Activated gamma-delta T cell (primary cell): Measurements from ENCODE around the gene SMIM24.
"Not testable (repeated sequence)": the region's sequence is repeated elsewhere in the genome, so short reads cannot be mapped to it uniquely, and the experiment has no call there.

Experiments
- DNase-seq: peaks from one replicate; lab custom pipeline; 2025; lab: John Stamatoyannopoulos, UW

The SMIM24 gene

DNA sequence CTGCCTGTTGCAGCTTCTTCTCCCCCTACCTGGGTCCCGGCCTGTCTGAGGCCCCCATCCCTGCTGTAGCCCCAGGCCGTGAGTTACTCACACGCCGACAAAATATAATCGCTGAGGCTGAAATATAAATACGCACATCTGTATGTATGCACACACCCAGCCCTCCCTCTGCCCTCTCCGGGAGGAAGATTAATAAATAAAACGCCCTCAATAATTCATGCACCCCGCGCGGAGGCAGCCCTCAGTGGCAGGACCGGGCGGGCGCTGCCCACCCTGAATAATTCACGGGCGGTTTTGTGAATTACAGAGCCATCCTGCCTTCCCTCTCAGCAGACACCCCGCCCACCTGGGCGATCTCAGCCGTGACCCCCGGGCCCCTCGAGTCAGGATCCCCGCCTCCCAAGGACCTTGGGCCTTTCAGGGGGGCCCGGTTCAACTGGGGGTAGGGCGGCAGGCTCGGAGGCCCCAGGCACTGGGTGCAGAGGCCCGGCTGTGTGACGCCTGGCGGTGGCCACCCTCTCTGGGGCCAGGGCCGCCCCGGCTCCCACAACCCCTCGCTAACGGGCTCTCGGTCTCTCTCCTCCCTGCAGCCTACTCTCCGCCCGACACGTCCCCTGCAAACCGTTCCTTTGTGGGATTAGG lies 24.2 kb downstream of the SMIM24 start:
- no peak for DNase-seq

DNA sequence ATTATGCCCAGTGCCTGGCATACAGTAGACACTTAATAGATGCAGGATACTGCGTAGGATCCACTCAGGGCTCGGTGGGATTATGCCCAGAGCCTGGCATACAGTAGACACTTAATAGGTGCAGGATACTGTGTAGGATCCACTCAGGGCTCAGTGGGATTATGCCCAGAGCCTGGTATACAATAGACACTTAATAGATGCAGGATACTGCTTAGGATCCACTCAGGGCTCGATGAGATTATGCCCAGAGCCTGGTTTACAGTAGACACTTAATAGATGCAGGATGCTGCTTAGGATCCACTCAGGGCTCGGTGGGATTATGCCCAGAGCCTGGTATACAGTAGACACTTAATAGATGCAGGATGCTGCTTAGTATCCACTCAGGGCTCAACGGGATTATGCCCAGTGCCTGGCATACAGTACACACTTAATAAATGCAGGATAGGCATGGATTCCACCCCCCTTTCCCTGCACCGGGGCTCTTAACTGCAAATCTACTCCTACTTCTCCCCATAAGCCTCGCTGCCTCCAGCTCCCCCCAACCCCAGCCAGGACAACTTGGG lies 24.9 kb downstream of the SMIM24 start:
- no peak for DNase-seq

DNA sequence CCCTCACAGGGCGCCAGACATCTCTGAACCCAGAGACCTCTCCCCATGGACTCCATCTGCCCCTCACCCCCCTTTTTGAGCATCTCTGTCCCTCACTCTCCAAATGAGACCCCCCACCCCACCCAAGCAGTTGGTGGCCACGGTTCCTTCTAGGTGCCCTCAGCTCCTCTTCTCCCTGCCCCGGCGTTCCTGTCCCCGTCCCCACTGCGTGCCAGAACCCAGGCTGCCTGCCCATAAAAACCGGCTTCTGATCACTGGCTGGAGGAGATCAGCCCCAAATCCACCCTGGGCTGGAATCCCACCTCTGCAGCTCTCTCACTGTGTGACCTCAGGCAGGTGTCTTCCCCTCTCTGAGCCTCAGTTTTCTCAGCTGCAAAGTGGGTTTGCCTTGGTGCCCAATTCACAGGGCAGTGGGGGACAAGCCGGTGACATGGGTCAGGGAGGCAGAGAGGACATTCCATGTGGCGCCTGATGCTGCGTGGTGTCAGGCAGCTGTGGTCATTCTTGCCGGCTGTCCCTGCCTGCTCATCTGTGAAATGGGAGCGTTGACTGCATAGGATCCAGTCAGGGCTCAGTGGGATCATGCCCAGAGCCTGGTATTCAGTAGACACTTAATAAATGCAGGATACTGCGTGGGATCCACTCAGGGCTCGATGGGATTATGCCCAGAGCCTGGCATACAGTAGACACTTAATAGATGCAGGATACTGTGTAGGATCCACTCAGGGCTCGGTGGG lies 25.5 kb downstream of the SMIM24 start:
- DNase-seq: no peak

DNA sequence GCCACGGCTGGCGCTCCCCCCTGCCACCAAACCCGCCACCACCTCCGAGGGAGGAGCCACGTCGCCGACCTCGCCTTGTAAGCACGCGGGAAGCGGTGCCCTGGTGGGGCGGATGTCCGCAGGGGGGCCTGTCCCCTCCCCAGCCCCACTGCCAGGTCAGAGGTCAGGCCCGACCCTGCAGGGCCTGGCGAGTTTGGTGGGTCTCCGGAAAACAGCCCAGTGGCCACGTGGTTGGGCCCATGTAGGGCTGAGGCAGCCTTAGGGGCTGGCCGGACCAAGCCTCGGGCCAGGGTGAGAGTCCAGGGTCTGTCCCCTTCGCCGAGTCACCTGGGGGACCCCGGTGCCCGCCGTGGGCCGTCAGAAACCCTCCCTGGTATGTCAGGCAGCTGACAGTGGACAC lies 26.5 kb downstream of the SMIM24 start:
- DNase-seq: no peak

DNA sequence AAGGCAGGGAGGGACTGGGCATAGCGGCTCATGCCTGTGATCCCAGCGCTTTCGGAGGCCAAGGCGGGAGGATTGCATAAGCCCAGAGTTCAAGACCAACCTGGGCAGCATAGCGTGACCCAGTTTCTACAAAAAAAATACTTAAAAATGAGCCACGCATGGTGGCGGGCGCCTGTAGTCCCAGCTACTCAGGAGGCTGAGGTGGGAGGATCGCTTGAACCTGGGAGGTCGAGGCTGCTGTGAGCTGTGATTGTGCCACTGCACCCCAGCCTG lies 27.4 kb downstream of the SMIM24 start:
- not testable (repeated sequence) for DNase-seq

DNA sequence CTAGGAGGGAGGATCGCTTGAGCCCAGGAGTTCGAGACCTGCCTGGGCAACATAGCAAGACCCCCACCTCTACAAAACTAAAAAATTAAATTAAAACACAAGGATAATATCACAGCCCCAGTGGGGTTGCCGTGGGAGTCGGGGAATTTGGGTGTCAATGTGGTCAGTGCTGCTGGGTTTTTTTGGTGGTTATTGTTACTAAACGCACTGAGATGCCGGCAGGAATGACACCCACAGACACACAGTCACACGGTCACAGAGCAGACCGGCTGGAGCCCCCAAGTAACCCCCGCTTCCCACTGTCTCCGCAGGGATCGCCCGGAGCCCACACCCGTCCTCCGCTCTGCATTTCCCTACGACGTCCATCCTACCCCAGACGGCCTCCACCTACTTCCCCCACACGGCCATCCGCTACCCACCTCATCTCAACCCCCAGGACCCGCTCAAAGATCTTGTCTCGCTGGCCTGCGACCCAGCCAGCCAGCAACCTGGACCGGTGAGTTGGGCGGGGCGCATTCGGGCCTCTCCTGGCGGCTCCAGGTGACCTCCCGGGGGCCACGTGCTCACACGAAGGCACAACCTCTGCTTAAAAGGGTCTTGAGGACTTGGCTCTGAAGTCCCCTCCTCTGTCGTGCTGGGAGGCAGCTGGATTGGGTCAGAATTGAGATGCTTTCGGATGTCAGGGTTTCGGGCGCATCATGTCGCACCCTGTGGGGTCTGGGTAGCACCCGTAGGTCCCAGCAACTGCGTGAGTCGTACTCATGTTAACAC lies 28.0 kb downstream of the SMIM24 start:
- DNase-seq: no peak

DNA sequence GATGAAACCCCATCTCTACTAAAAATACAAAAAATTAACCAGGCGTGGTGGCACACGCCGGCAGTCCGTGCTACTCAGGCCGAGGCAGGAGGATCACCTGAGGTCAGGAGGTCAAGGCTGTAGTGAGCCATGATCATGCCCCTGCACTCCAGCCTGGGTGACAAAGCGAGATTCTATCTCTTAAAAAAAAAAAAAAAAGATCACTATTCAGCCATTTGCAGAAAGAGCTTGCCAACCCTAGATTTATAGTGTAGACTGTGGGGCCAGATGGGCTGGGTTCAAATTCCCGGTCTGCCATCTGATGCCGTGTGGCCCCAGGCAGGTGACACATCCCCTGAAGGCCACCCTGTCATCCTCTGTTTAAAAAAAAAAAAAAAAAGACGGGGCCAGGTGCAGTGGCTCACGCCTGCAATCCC lies 28.9 kb downstream of the SMIM24 start:
- DNase-seq: no peak

DNA sequence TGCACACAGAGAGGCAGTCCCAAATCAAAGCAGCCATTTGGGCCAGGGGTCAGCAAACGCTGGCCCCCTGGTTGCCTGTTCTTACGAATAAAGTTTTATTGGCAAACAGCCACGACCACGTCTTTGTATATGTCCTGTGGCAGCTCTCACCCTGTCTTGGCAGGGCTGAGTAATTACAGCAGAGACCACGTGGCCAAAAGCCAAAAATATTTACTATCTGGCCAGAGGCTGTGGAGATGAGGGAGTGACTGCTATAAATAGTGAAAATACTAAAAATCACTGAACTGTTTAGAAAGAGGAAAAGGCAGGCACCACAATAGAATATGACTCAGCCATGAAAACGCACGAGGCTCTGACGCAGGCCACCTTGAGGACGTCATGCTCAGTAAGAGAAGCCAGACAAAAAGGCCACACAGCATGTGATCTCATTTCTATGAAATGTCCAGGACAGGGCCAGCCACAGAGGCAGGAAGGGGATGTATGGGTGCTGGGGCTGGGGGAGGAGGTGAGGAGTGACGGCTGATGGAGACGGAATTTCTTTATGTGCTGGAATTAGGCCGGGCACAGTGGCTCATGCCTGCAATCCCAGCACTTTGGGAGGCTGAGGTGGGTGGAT lies 29.4 kb downstream of the SMIM24 start:
- DNase-seq: no peak

DNA sequence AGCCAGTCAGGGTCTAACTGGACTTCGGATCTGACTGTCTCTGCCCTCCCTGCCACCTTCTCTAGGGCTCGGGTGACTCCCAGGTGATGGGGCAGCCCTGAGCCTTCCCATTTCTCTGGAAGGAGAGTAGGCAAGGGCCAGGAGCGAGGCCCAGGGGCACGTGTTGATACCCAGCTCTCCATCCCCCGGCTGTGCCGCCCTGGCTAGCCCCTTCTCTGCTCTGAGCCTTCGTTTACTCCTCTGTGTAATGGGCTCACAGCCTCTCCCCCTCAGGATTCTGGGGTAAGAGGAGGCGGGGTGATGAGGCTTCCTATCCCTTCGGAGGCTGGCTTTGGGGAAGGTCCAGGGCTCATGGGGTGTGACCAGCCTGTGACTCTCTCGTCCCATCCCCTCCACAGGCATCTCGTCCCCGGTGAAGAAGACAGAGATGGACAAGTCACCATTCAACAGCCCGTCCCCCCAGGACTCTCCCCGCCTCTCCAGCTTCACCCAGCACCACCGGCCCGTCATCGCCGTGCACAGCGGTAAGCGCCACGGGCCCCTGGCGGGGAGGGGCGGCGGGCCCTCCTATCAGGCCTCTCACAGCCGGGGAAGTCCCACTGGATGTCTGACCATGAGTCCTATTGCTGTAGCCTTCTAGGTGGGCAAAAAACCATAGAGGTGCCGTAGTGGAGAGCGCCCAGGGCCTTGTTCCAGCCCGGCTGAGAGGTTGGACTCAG lies 31.6 kb downstream of the SMIM24 start:
- no peak for DNase-seq

DNA sequence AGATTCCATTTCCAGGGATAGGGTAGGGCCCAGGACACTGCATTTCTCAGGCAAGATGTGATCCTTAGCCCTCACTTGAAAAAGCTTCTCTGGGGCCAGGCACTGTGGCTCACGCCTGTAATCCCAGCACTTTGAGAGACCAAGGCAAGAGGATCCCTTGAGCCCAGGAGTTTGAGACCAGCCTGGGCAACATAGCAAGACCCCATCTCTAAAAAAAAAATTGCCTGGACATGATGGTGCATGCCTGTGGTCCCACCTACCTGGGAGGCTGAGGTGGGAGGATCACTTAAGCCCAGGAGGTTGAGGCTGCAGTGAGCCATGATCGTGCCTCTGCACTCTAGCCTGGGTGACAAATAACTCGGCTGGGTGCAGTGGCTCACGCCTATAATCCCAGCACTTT lies 33.7 kb downstream of the SMIM24 start:
- DNase-seq: not testable (repeated sequence)

DNA sequence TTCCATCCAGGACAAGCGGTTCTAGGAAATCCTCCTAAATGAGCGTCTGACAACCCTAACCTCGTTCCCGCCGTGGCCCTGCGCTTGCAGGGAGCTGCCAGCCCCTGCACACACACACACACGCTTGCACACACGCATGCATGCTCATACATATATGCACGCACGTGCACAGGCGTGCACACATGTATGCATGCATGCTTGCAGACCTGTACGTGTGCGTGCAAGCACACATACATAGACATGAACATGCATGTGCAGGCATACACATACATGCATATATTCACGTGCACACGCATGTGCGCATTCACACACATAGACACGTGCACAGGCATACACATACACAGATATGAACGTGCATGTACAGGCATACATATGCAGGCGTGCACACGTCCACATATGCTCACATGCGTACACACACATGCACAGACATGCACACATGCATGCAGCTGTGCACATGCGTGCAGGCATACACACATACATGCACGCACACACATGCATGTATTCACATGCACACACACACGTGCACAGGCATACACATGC lies 35.6 kb downstream of the SMIM24 start:
- DNase-seq: no peak

DNA sequence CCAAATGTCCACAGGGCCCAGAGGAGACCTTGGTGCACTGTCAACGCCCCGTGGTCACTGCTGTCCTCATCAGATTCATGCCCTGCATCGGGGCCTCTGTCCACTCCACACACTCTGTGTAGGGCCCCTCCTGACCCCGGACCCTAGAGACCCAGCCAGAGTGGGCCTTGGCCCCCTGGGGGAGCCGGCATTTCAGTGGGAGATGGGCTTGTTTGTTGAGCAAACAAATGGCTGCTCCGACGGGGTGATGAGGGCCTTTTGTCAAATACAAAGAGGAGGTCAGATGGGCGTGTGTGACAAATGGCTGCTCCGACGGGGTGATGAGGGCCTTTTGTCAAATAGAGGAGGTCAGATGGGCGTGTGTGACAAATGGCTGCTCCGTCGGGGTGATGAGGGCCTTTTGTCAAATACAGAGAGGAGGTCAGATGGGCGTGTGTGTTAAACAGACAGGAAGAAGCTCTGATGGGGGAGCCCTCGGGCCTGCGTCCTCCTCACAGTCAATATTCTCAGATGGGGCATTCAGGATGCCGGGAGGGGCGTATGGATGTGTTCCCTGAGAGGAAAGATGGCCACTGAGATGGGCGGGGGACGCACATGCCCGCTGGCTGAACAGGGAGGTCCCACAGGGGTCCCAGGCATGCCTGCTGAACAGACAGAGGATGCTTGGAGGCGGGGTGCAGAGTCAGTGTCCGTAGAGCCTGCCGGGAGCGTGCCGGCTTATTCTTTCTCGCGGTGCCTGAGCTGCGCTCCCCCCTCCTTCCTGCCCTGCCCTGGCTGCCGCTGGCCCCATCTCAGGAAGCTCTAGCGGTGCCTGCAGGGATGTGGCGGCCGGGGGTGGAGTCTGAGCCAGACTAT lies 36.3 kb downstream of the SMIM24 start:
- no peak for DNase-seq

DNA sequence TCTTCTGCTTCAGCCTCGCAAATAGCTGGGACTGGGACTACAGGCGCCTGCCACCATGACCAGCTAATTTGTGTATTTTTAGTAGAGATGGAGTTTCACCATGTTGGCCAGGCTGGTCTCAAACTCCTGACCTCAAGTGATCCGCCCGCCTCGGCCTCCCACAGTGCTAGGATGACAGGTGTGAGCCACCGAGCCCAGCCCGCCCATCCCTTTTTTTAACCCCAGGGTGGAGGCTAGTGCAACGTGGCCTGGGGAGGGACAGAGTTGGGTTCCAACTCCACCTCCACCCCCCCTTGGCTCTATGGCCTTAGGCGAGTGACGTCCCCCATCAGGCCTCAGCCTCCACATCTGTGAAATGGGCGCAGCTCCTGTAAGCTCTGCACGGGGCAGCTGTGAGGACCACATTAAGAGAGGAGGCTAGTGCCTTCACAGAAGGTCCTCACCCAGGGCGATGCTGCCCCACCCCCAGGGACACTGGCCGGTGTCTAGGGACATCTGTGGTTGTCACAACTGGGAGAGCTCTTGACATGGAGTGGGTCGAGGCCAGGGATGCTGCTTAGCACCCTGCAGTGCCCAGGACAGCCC lies 37.7 kb downstream of the SMIM24 start:
- no peak for DNase-seq

DNA sequence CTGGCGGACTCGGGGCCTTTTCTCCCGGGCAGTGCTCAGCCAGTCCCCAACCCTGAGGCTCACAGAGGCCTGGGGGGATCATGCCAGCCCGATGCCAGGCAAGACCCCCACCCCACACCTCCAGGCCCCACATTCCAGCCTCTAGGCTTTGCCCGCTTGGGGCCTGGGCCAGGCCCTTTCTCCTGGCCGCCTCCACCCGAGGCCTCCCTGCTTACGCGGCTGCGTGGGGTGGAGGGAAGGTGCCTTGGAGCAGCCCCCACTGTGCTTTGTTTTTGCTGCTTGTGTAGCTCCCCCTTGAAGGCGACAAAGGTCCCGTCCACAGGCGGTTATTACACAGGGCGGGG lies 38.4 kb downstream of the SMIM24 start:
- no peak for DNase-seq

DNA sequence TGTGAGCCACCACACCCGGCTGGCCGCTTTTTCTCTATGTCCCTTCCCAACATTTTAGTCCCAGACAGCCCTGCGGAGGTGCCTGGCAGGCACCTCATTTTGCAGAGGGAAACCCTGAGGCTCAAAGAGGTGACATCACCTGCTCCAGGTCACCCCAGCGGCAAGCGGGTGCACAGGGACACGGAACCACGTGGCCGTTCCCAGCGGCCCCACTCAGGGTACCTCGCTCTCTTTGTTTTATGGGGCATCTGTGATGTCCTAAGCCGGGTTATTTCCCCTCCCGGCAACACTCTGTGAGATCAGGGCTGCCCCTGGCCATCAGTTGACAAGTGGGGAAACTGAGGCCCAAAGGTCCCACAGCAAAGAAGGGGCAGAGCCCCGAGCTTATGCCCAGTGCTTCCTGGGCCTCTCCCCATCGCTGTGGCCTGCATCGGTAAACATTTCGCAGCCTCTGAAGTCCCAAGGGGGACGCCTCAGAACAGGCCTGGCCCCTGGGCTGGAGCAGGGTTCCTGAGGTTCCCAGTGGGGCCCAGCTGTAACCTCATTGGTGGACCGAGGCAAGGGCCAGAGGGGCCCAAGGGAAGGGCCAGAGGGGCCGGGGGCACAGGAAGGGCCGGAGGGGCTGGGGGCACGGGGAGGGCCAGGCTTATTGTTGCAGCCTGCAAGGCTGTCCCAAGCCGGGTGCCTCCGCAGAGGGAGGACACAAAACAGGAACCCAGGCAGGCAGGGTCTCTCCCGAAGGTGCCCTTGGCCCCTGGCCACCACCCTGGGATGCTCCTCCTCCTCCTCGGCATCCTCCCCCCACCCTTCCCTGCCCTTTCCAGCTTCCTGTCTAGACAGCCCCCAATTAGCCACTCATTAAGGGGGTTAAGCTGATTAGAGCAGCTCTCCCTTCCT lies 39.0 kb downstream of the SMIM24 start:
- DNase-seq: no peak

DNA sequence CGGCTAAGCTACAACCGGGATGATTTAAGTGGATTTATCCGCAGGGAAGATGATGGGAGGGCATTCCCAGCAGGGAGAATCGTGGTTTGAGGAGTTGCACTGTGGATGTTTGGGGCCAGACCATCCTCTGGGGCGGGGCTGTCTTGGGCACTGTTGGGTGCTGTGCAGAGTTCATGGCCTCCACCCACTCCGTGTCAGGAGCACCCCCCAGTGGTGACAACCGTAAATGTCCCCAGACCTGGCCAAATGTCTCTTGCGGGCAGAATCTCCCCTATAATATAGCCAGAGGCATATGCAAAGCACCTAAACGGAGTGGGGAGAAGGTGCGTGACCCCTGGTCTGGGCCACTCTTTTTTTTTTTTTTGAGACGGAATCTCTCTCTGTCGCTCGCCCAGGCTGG lies 40.2 kb downstream of the SMIM24 start:
- DNase-seq: no peak

DNA sequence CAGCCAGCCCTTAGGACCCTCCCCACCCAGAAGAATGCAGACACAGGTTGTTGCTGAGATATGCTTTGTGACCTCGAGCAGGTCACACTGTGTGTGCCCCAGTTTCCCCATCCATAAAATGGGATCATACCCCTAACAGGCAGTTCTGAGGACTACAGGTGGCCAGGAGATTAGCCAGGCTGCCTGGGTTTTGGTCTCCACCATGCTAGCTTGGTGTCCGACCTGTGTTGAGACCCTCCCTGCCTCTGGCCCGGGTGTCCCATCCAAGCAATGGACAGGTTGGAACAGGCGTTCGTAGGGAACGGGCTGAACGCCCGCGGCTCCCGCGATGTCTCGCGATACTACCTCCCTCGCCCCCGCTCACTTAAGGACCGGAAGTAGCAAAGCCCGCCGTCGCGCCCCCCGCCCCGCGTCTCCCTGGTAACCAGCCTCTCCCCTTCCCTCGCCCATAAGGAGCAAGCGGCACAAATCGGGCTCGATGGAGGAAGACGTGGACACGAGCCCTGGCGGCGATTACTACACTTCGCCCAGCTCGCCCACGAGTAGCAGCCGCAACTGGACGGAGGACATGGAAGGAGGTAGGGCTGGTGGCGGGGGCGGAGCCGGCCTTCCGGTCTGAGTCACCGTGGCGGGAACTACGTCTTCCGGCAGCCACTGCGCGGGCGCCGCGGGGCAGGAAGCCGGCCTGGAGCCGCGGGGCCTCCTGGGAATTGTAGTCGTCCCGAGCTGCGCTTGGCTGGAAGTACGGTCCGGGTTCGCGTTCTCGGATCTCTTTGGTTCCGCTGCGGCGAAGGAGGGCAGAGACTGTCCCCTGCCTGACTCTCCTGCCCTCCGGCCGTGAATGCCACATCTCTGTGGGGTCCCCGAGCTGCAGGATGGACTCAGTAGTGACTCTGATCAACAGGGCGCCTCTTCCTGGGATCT lies 45.4 kb downstream of the SMIM24 start:
- peak; percentile 88 for DNase-seq
